GM21423 (cell line): ENCODE results near the gene TAF4.
A peak's percentile ranks its signal among the peaks of the same experiment; 100 is the strongest.
"Not testable (repeated sequence)": the region's sequence is repeated elsewhere in the genome, so short reads cannot be mapped to it uniquely, and the experiment has no call there.

Source experiments
- ATAC-seq: cut with Tn5 transposase; IDR thresholded peaks from one replicate; pipeline ENCODE4 v1.9.1; 2021; ENCODE audit warnings: mild to moderate bottlenecking, moderate library complexity; ENCODE audit not compliant: unreplicated experiment

Gene TAF4

GRCh38 chr20:62083312-62083711, 17.6 kb upstream of the TAF4 start:
- no peak for ATAC-seq

- no peak for ATAC-seq
Measured at GRCh38 chr20:62080249-62080990, 14.7 kb upstream of the TAF4 start.

GRCh38 chr20:62079166-62079565, 13.5 kb upstream of the TAF4 start:
- ATAC-seq, result no peak

GRCh38 chr20:62073323-62073722, 7.6 kb upstream of the TAF4 start:
- no peak for ATAC-seq

- ATAC-seq, result not testable (repeated sequence)
Measured at GRCh38 chr20:62071669-62072430, 6.2 kb upstream of the TAF4 start.

- no peak for ATAC-seq
Measured at GRCh38 chr20:62069741-62070216, 4.1 kb upstream of the TAF4 start.

- no peak for ATAC-seq
Measured at GRCh38 chr20:62068997-62069396, 3.3 kb upstream of the TAF4 start.

- ATAC-seq, result no peak
Measured at GRCh38 chr20:62067547-62068260, 2.0 kb upstream of the TAF4 start.

GRCh38 chr20:62066983-62067433, 1.3 kb upstream of the TAF4 start:
- ATAC-seq, result no peak

GRCh38 chr20:62066339-62066982, 780 bp upstream of the TAF4 start:
- ATAC-seq, result peak; percentile 35

- ATAC-seq, result peak; percentile 23
Measured at GRCh38 chr20:62064770-62065673, 659 bp downstream of the TAF4 start.

- ATAC-seq, result no peak
Measured at GRCh38 chr20:62063981-62064769, 1.5 kb downstream of the TAF4 start.

GRCh38 chr20:62063315-62063980, 2.2 kb downstream of the TAF4 start:
- ATAC-seq, result no peak

- no peak for ATAC-seq
Measured at GRCh38 chr20:62062661-62063314, 2.9 kb downstream of the TAF4 start.

- ATAC-seq, result no peak
Measured at GRCh38 chr20:62061851-62062423, 3.7 kb downstream of the TAF4 start.

- ATAC-seq, result no peak
Measured at GRCh38 chr20:62060631-62061541, 4.8 kb downstream of the TAF4 start.
